Stimulated activated CD8-positive, alpha-beta memory T cell treated with anti-CD3 and anti-CD28 coated beads, Interleukin-2, amount 100 ng/mL, for 48 hours (primary cell): ENCODE data around the gene TMEM198.

Experiments used
- DNase-seq, 2 donors: peaks; one replicate each; pipeline ENCODE4 v3.0.0-alpha.2; 2020; ENCODE audit warnings: low read depth in 2 of 2

The TMEM198 gene

DNA sequence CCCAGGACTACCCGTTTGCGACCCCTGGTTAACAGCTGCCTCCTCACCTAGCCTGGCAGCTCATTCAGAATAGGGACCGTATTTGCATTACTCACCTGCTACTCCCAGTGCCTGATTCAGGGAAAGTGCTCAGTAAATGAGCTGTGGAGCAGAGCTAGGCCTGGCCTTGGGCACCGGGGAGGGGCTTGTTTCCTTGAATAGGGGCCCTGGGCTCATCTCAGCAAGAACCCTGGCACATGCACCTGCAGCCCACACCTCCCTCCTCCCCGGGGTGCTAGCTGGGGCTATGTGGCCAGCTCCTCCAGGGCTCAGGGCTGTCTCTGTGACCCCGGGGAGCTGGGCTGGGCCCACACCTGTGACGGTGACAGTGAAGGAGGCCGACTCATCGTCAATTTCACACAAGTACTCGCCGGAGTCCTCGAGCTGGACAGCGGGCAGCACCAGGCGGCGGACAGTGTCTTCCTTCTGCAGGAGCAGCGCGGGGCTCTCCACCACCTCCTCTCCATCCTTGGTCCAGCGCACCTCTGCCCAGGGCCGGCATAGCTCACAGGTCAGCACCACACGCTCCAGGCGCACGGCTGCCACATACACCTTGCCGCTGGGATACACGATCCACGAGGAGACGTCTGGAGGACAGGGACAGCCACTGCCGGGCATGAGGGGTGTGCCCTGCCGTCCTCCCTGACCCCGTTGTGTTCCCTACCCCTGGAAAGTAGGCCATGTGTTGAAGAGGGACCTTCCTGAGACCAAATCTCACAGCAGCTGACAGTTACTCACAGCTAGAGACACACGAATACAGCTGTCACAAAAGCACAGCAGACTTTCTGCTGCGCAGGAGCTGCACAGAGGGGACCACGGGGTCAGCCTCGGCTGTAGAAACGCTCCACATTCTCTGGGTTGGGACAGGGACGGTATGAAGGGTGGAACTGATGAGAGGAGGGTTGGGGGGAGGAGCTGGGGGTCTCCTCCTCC is 18.5 kb downstream of the TMEM198 start:
- DNase-seq = no peak

DNA sequence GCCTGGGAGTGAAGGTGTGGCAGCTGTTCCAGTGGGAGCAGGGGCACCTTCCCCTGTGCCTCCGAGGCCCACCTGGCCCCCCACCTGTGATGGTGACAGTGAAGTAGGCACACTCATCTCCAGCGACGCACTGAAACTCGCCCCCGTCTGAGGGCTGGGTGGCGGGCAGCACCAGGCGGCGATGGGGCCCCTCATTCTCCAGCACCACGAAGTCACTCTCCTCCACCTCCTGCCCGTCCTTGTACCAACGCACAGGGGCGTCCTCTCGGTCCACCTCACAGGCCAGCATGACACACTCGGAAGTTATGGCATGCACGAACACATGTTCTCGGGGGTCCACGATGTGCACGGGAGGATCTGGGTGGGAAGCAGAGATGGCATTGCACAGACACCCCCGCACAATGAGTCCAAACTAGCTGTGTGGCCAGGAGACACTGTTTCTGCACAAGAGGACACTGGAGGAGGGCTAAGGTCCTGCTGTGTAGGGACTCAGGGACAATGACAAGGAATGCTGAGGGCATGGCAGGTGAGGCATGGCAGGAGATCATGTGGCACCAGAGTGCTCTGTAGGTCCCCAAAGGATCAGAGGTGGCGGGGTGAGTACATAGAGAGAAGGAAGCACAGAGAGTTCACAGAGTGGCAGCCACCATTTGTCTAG is 19.6 kb downstream of the TMEM198 start:
- no peak for DNase-seq

DNA sequence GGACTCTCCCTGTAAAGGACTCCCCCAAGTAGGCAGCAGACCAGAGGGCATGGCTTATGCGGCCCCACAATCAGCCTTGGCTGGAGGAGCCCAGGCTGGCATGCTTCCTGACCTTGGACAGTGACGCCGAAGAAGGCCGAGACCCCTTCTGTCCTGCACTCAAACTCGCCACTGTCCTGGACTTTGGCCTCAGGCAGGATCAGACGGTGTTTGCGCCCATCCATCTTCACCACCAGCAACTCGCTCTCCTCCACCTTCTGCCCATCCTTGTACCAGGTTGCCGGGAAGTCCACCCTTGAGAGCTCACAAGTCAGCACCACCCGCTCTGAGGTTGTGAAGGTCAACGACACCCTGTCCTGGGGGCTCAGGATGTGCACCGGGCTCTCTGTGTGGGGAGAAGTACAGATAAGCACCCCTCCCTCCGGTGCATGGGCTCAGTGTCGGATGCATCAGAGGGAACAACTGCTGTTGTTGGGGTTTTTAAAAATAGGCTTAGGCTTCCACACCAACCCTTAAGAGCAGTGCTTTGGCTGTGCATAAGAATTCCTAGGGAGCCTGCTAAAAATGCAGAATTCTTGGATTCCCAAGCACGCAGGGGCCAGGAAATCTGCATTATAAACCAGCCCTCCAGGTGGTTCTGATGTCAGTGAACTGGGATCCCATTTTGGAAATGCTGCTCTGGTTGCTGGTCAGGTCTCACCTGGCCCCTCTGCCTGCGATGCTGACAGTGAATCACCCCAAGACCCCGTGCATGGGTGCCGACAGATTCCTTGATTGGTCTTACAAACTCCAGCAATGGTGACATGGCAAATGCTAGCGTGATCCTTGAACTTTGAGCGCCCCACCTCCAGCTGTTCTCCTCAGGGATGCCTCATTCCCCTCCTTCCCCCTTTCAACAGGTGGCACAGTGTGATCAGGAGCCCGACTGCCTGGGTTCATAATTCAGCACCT is 21.6 kb downstream of the TMEM198 start:
- DNase-seq = no peak

DNA sequence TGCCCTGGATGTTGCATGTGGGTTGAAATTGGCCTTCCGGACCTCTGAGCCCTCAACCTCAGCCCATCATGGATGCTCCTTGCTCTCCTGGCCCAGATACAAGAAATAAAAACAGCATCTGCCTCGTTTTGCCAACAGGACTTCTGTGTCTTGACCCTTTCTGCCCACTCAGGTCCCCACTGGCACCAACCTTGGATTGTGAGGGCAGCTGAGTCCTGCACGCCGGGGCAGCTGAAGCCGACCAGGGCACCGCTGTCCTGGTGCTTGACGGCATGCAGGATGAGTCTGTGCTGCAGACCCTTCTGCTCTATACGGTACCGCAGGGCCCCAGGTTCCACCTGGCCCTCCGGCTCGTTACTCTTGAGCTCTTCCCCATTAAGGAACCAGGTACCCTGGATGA is 22.8 kb downstream of the TMEM198 start:
- no peak for DNase-seq

DNA sequence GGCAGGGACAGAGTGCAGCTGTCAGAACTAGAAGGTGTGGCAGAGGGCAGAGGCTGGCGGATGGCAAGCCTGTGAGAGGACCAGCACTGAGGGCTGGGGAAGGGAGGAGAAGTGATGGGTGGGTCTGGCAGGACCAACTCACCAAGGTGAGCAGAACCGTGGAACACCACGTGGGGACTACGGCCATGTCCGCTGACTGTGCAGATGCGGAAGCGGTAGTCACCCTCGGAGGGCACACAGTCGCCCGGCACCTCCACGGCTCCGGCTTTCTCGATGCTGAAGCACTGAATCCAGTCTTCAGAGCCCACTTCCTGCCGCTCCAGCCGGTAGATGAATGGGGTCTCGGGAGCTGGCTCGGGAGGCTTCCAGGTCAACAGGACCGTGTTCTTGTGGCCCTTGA is 23.3 kb downstream of the TMEM198 start:
- no peak for DNase-seq

DNA sequence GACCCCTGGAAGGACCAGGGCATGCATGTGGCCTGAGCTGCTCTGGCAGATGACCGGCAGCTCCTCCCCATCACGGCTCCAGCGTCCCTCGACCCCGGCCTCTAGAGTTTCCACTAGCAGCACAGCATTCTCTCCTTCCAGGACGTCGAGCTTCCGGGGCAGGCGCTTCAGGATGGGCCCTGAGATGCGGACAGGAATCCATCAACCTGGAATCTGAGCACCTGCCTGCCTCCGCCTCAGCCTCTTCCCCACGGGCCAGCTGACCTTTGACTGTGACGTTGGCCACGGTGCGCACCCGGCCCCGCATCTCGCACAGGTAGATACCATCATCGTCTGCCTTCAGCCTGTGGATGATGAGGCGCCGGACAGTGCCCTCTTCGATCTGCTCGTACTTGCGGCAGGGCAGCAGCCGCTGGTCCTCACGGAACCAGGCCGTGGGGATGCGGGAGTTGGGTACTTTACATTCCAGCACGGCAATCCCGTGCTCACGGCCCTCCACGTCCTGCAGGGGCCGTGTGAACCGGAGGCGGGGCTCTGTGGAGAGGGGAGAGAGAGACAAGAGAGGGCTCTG is 24.0 kb downstream of the TMEM198 start:
- DNase-seq = no peak

DNA sequence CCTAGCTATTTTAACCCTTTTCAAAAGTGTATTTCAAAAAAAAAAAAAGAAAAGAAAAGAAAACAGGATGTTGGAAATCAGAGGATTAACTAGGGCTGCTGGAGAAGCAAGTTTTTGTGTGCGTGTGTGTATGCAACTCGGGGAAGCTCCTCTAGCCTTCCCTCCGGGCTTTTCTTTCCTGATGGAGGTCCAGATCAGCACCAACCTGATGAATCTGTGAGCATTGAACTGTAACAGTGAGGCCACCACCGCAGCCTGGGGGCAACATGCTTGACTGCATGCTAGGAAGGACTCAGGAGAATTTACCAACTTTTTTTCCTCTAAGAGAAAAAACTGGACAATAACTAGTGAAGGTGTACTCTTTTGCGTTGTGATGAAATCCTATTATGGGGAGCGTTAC is 25.2 kb downstream of the TMEM198 start:
- DNase-seq = no peak

DNA sequence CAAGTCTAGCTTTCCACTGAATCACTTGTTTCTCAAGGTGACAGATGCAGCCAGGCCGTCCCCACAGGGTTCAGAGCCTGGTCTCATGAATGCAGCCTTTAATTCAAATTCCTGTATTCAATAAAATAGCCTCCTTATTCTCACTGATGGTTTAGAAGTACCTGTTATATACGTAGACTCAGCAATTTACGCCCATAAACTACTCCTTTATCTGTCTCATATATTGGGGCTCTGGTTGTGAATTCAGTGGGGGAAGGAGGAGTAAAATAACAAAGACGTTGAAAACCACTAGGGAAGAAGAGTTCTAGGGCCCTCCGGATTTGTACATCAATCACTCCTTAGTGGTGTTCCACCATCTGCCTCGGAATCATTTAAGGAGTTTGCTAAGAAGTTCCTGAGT is 25.8 kb downstream of the TMEM198 start:
- DNase-seq = no peak

DNA sequence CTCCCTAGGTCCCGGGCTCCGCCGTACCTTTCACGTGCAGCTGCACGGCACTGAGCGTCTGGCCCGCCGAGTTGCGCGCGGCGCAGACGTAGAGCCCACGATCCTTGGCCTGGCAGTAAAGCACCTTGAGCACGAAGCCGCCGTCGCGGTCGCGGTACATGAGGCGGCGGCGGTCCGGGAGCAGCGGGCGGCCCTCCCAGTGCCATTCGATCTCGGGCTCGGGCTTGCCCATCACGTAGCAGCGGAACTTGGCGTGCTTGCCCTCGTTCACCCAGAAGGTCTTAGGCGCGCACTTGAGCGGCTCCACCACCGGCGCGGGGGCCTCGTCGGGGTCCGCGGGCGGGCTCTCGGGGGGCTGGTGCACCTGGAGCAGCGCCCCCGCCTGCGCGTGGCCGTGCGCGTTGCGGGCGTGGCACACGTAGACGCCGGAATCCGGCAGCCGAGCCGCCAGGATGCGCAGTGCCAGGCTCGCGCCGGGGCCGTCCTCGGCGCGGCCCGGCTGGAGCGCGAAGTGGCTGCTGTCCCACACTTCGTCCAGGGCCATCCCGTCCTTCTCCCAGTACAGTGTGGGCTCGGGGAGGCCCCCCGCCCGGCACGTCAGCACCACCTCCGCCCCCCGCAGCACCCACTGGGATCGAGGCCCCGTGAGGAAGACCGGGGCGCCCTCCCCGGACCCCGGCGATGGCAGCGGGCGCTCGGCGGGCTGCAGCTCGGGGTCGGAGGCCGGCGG is 26.5 kb downstream of the TMEM198 start:
- DNase-seq = no peak

DNA sequence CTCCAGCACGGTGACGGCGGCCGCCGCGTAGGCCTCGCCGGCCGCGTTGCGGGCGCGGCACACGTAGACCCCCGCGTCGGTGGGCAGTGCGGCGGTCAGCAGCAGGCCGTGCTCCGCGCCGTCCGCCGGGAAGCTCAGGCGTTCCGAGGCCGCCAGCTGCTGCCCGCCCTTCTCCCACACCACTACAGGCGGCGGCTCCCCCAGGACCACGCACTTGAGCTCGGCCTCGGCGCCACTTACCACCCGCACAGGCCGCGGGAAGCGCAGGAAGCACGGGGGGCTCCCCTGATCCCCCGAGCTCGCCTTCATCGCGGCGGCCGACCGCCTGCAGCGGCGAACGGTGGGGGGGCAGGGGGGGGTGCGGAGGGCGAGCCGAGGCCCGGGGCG is 27.1 kb downstream of the TMEM198 start:
- no peak for DNase-seq

DNA sequence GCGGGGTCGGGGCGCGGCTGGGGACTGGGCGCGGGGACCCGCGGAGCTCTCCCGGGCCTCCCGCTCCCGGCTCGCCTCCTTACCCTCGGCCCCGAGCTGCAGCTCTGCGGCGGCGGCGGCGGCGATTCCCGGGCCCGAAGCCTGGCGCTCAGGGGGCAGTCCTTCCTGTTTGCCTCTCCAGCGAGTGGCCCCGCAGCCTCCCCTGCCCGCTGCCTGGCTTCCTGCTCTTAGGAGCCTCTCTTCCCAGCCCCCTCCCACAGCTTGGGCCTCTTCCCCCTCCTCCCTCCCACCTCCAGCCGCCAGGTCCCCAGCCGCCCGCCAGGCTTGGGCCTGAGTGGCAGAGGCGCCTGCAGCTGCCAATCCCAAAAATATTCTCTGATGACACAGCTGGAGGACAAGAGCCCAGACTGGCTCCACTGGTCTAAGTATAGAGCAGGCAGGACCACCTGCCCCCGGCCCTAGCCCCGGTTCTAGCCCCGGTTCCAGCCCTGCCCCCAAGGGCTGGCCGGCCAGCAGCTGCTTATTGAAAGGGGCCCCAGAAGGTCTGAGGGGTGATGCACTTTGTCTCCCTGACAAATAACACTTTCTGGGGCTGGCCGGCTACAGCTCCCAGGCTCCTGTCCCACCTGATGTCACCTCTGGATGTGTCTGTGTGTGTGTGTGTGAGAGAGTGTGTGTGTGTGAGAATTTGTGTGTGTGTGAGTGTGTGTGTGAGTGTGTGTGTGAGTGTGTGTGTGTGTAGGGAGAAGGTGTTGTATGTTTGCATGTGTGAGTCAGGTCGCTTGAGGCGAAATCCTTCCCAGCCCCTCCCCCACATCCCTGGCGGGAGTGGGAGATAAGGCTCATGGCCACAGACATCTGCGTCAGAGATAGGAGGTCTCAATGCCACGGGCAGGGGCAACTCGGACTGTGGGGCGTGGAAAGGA is 27.7 kb downstream of the TMEM198 start, which contains the start of gene OBSL1:
TSS of gene OBSL1 (minus strand) at position 229 of the 926 bp plus-strand sequence. CDS start 307 bp downstream, outside the sequence.
- DNase-seq = no peak

DNA sequence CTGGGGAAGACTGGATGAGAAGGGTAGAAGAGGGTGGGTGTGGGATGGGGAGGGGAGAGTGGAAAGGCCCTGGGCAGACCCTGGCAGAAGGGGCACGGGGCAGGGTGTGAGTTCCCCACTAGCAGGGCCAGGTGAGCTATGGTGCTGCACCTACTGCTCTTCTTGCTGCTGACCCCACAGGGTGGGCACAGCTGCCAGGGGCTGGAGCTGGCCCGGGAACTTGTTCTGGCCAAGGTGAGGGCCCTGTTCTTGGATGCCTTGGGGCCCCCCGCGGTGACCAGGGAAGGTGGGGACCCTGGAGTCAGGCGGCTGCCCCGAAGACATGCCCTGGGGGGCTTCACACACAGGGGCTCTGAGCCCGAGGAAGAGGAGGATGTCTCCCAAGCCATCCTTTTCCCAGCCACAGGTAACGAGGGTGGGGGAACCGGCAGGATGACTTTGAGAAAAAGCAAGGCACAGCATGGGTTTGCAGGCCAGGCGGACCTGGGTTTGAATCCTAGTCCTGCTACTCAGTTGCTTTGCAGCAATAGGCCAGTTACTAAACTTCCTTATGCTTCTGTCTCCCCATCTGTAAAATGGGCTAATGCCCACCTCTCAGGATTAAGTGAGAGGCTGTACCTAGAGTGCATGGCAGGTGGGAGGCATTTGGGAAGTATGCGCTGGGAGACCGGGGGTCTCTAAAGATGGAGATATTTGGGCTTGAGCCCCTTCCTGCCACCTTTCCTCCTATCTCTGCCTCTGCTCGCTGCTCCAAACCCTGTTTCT is 28.6 kb downstream of the TMEM198 start, which contains the start of gene INHA:
TSS of gene INHA (plus strand) at position 74 of the 765 bp plus-strand sequence. CDS start at position 139, 65 bp downstream.
- no peak for DNase-seq

DNA sequence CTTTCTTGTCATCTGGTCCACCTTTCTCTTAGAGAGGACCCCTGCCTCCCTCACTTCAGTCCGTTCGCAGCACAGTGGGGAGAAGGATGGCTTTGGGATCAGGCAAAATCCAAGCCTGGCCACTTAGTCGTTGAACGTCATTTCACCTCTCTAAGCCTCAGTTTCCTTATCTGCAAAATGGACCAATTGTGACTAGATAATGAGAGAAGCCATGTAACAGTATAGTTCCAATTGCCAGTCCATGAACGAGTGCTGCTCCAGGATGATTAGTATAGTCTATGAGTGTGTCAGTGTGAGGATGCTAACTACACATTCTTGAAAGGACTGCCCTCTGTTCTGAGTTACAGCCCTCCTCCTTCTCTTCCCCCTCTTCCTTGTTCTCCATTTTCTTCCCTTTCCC is 29.3 kb downstream of the TMEM198 start:
- no peak for DNase-seq

DNA sequence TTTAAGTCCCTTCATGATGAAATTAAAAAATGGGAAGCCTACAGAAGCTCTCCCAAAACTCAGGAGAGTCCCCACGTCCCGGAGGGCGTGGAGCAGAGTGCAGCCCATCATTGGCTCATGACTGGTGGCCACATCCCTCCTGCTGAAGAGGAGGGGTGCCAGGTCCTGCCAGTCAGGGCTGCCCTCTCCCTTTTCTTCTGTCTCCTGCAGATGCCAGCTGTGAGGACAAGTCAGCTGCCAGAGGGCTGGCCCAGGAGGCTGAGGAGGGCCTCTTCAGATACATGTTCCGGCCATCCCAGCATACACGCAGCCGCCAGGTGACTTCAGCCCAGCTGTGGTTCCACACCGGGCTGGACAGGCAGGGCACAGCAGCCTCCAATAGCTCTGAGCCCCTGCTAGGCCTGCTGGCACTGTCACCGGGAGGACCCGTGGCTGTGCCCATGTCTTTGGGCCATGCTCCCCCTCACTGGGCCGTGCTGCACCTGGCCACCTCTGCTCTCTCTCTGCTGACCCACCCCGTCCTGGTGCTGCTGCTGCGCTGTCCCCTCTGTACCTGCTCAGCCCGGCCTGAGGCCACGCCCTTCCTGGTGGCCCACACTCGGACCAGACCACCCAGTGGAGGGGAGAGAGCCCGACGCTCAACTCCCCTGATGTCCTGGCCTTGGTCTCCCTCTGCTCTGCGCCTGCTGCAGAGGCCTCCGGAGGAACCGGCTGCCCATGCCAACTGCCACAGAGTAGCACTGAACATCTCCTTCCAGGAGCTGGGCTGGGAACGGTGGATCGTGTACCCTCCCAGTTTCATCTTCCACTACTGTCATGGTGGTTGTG is 30.9 kb downstream of the TMEM198 start:
- no peak for DNase-seq

DNA sequence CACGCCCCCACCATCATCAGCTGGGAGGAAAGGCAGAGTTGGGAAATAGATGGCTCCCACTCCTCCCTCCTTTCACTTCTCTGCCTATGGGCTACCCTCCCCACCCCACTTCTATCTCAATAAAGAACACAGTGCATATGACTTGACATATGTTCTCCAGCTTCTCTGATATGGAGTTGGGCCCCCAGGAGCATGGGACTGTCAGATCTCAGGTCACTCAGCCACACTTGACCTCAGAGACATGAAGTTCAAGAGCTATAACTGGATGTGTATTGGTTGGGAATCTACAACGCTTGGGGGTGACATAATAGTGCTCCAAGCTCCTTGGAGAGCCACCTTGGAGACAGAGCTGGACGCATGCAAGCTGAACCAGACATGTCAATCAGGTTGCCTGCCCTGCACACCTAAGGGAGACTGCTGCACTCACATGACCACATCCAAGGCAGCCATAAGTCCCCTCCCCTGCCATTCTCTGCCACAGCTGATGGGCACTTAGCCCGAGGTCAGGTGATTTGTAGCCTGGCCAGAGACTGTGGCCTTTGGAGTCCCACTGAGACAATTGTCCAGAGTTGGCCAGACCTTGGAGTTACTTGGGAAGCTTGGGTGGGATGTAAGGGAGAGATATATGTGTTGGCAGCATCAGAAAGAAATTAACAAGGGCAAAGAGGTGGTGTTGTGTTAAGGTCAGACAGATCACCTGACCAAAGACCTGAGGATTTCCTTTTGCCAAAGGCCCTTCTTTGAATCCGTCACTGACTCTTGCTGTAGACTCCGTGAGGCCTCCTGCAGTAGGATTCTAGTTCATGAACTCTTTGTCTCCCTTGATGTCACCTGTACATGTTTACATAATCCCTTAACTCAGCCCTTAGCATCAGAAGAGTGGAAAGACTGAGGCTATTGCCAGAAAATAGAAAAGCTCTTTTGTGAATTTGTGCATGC is 32.0 kb downstream of the TMEM198 start:
- no peak for DNase-seq

DNA sequence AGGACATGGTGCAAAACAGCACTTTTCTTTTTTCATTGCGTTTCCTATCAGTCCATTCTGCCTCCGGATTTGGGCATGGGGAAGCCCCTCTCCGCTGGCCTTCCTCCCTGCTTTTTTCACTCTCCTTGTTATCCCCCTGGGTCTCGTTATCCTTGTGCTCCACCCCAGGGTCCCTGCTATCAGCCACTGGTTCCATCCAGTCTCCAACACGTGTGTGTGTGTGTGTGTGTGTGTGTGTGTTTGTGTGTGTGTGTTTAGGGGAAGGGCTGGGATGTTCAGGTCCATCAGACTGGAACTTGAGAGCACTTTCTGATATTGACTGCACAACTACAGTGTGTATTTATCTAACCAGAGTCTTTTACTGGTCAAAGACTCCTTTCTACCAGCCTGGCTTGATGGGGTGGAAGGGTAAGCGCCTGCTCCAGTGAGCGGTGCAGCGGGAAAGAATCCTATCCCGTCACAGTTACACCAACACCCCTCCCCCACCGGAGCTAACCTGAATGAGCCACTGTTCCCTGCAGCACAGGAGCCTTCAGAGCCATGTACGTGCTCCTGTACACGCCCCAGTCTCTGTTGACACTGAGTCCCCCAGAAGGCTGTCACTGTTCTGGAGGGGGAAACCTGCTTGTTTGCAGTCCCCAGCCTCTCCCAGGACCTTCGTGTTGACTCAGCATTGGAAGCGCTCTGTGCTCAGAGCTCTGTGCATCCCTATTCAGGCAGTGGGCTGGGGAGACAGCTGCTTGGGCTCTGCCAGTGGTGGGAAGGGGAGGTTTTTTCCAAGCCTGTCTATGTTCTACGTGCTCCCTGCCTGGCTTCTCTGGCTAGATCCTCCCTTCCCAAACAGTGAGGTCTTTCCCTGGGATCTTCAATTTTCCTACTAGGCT is 32.9 kb downstream of the TMEM198 start:
- no peak for DNase-seq
